Measurements from ENCODE around the gene RAB22A.
"Not testable (repeated sequence)": the region's sequence is repeated elsewhere in the genome, so short reads cannot be mapped to it uniquely, and the experiment has no call there.

The RAB22A gene

GRCh38 chr20:58388882-58389323 lies 79.4 kb downstream of the RAB22A start, which contains the start of gene VAPB:
Gene VAPB (plus strand): TSS chr20:58389229. CDS start chr20:58389460, 231 bp downstream.
- DNase-seq (ENCODE audit: low read depth) = peak; percentile 97

GRCh38 chr20:58389324-58389967 lies 79.9 kb downstream of the RAB22A start:
- DNase-seq (ENCODE audit: low read depth) = peak; percentile 24

DNA sequence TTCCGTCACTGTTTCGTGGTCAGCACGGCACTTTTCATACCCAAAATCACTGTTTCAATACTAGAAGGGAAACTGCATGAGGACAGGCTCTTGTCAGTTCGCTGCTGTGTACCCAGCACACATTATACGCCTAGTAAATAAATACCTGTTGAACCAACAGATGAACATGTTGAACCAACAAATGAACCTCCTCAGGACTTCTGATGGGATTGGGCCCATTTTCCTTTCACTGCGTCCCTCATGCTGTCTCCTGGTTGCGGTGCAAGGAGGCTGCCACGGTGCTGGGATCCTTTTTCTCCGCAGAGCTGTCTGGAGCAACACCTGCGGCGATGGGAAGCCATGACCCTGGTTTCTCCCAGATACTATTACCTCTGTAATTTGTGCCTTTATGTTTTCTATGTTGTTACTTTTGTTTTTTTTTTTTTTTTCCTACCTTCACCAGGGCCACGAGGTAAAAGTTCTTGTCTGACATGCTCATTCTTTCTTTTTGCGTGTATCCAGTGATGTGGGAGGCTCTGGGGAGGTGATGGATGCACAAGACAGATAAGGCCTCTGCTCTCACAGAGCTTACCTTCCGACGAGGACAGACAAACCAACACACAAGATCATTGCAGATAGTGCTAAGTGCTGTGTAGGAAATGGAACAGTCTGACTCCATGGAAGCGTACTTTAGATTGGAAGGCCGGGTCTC lies 80.6 kb downstream of the RAB22A start:
- DNase-seq (ENCODE audit: low read depth) = no peak

DNA sequence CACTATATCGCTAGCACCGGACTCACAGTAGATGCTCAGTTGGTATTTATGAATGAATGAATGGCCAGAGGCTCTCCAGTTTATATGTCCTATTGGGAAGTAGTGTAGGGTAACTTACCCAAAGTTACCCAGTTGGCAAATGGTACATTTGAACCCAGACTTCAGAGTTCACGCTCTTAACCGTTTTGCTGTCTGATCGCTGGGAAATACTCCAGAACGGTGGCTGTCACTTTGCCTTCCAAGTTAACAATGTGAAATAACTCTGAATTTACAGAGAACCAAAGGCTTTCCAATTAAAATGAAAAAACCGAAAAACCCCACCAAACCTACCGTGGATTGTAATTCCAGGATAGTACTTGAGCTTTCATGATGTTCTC lies 81.1 kb downstream of the RAB22A start:
- DNase-seq (ENCODE audit: low read depth) = no peak

GRCh38 chr20:58392286-58392685 lies 82.8 kb downstream of the RAB22A start:
- no peak for DNase-seq (ENCODE audit: low read depth)

- no peak for DNase-seq (ENCODE audit: low read depth)
Measured at GRCh38 chr20:58393299-58393698, 83.8 kb downstream of the RAB22A start.

GRCh38 chr20:58394801-58395200 lies 85.3 kb downstream of the RAB22A start:
- DNase-seq (ENCODE audit: low read depth) = no peak

GRCh38 chr20:58395604-58396003 lies 86.1 kb downstream of the RAB22A start:
- DNase-seq (ENCODE audit: low read depth) = no peak

DNA sequence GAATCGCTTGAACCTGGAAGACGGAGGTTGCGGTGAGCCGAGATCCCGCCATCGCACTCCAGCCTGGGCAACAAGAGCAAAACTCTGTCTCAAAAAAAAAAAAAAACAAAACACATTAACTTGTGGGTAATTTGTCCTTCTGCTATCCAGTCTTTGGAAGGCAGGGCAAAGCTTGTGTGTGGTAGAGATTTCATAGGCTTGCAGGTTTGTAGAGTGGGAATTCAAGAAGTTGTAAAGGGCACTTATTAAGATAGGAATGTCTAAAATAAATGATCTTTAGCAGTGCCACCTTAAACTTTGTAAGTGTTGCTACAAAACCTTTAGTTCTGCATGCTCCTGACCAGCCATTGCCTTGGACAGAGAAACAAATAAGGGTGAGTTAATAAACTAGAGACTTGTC lies 87.9 kb downstream of the RAB22A start:
- no peak for DNase-seq (ENCODE audit: low read depth)

GRCh38 chr20:58398254-58398653 lies 88.7 kb downstream of the RAB22A start:
- DNase-seq (ENCODE audit: low read depth) = no peak

- no peak for DNase-seq (ENCODE audit: low read depth)
Measured at GRCh38 chr20:58399926-58400325, 90.4 kb downstream of the RAB22A start.

DNA sequence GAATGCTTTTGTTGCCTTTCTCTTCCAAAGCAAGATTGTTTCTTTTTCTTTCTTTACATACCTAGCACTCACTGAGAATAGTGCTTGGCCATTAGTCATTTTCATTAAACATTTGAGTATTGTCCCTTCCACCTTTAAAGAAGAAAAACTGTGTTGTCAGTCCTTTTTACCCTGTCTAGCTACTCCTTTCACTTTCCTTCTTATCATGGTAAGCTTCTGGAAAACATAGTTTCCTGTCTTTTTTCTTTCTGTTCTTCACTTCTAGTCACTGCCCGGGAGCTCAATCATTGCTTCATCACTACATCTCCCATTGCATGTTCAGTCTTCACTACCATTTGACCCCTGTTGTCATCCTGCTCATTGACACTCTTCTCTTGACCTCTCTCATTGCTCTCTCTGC lies 91.6 kb downstream of the RAB22A start:
- DNase-seq (ENCODE audit: low read depth) = no peak

DNA sequence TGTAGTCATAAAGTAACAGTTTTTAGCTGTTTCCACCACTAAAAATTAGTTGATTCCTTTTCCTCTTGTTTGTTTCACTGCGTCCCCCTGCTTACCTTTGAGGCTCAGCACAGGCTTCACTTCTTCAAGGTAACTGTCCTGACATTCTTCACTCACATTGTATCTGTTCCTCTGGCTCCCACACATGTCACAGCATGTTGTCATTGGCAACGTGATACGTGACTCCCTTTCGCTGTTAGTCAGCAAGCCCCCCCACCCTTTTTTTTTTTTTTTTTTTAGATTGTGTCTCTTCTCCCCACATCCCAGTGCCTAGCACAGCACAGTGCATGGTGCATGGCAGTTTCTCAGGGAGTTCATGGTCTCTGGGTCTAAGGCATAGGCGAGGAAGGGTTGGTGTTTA lies 92.8 kb downstream of the RAB22A start:
- no peak for DNase-seq (ENCODE audit: low read depth)

DNA sequence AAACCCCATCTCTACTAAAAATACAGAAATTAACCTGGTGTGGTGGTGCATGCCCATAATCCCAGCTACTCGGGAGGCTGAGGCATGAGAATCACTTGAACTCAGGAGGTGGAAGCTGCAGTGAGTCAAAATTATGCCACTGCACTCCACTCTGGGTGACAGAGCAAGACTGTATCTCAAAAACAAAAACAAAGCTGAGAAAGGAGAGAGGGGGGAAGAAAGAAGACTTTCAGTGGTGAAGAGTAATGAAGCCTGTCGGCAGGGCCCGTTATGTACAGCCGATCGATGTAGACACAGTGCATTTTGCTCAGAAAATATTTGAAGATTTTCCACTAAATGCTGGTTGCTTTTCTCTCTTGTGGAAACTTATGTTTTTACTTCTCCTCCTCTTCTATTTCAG lies 93.3 kb downstream of the RAB22A start:
- no peak for DNase-seq (ENCODE audit: low read depth)

DNA sequence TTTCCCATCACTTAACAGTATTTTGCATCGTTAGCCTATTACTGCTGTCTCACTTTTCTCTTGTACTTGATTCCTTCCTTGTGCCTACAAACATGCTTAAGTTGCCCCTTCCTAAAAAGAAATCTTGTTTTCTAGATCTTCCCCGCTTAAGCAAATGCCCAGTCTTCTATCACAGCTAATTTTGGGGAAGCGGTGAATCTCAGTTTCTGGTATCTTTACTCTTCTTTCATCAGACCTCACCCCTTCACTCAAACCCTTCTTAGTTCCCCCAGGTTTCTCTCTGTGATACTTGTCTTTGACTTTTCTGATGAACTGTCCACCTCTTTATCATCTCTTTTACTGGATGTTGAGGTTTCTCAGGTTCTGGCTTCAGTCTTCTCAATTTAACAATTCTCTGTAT lies 93.8 kb downstream of the RAB22A start:
- DNase-seq (ENCODE audit: low read depth) = no peak

DNA sequence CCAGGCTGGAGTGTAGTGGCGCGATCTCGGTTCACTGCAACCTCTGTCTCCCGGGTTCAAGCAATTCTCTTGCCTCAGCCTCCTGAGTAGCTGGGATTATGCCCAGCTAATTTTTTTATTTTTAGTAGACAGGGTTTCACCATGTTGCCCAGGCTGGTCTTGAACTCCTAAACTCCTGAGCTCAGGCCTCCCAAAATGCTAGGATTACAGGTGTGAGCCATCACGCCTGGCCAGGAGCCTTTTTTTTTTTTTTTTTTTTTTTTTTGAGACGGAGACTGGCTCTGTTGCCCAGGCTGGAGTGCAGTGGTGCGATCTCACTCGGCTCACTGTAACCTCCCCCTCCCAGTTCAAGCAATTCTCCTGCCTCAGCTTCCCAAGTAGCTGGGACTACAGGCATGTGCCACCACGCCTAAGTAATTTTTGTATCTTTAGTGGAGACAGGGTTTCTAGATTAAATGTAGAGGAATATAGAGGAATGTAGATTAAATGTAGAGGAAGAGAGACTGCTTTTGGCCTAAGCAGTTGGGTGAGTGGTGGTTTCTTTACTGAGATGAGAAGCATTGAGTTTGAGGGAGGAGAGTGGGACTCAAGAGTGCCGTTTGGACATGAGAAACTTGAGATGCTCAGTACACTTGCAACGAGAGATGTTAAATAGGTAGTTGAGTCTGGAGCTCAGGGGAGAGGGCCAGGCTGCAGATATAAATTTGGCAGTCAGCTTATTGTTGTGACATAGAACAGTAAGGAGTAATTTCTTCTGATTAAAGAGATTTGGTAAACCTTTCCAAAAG lies 96.2 kb downstream of the RAB22A start:
- DNase-seq (ENCODE audit: low read depth) = no peak

DNA sequence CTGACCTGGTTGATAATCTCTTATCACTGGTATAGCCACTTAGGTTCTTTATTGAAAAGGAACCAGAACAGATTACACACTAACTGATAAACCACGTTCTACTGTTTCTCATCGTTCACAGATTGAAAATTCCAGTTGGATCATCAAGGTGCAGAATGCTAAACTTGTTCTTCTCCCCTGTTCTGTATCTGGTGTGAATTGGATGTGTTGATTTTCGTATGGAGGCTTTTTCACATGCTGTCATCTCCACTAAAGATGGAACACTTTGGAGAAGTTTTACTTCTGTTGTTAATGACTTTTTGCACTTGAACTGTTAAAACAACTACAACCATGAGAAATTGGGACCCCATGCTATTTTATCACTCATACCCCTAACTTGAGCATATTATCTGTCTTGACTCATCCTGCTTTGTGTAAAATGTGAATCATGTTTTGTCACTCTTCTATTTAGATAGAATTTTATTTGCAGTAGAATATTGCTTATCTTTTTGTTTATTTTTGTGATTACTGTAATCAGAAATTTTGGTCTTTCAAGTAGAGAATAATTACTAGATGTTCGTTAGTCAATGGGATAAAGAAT lies 97.0 kb downstream of the RAB22A start:
- DNase-seq (ENCODE audit: low read depth) = no peak

DNA sequence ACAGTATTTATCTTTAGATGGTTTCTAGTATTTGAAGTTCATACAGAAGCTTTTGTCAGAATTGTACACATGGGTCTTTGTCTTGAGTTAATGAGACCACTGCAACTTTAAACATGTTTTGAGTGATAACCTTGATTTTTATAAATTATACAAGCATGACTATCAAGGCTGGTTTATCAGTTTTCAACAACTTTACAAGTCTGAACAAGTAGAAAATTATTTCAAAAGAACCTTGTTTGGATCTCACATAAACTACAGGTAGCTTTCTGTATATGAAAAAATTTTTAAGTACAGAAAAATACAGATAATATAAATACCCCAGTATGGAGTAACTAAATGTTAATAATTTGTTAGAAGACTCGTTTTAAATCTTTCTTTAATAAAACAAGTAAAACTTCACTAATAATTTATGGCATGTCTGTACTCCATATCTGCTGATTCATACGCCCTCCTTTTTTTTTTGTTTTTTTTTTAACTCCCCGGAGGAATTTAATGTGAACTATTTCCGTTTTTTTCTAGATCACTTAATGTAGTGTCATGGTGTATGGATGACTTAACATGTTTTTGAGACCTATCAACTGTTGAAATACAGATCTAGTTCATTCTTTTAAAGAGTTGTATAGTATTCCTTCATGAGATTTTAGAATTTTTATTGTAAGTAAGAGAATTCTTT lies 97.8 kb downstream of the RAB22A start:
- DNase-seq (ENCODE audit: low read depth) = no peak

DNA sequence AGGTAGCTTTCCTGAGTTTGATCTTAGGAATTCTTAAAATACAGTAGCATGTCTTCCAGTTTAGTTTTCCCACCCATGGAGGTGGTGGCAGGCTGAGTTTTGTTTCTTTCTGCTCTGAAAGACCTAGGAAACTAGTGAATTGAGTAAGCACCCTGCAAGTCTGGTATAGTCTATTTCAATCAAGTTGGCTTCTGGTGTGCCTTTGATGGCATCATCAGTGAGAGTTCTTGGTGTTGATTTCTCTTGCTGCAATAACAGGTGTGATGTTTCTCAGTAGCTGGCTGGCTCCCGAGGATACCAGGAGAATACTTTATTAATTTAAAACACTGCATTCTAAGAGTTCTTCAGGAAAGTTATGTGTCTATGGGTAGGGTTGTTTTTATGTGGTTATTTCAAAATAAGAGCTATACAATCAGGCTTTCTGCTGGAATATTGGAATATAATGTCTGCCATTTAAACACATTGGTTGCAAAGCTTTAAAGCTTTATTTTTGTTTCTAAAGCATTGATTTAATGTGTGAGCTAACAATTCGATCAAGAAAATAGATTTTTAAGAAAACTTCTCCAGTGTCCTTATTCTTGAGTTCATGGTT lies 98.5 kb downstream of the RAB22A start:
- DNase-seq (ENCODE audit: low read depth) = no peak

- no peak for DNase-seq (ENCODE audit: low read depth)
Measured at GRCh38 chr20:58408603-58409246, 99.2 kb downstream of the RAB22A start.

DNA sequence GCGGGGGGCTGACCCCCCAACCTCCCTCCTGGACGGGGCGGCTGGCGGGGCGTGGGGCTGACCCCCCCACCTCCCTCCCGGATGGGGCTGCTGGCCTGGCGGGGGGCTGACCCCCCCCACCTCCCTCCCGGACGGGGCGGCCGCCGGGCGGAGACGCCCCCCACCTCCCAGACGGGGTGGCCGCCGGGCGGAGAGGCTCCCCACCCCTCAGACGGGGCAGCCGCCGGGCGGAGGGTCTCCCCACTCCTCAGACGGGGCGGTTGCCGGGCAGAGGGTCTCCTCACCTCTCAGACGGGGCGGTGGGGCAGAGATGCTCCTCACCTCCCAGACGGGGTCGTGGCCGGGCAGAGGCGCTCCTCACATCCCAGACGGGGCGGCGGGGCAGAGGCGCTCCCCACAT lies 104.7 kb downstream of the RAB22A start:
- not testable (repeated sequence) for DNase-seq (ENCODE audit: low read depth)
